Peyer's patch (tissue), 4 donors: ENCODE results near the gene FBXO10.

Experiments
- POLR2A ChIP-seq, 2 donors: fragments of 450-650 bp; IDR thresholded peaks; one replicate each; pipeline ENCODE4 v1.5.1; 2017; ENCODE audit warnings: antibody characterized with exemption in 2 of 2, mild to moderate bottlenecking in 2 of 2, moderate library complexity in 2 of 2
- TF ChIP-seq, protein P1 (sequence below), 6 experiments: fragments of 450-650 bp in 4 of 6; fragments of 200-600 bp in 2 of 6; sonication (generic) in 1 of 6; IDR thresholded peaks; one replicate each; pipeline ENCODE4 v1.5.1; 2017 to 2019; ENCODE audit warnings: antibody characterized with exemption in 6 of 6, mild to moderate bottlenecking in 3 of 6, moderate library complexity in 1 of 6

DNA sequence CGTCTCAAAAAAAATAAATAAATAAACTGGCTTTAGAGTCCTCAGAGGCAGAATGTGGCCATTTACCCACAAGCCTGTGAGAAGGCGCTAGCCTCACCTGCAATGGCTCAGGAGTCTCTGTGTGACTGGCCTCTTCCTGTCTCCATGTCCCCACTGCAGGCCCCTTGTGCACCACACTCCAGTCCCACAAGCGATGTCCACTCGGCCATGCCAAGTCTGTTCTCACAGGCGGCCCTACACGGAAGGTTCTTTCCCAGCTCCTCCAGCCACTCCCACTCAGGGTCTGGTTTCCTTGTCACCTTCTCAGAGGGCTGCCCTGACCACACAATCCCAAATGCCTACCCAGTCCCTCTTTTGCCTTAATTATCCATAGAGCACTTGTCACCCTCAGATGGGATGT, 52.3 kb downstream of the FBXO10 start:
- TF ChIP-seq, protein P1, sequence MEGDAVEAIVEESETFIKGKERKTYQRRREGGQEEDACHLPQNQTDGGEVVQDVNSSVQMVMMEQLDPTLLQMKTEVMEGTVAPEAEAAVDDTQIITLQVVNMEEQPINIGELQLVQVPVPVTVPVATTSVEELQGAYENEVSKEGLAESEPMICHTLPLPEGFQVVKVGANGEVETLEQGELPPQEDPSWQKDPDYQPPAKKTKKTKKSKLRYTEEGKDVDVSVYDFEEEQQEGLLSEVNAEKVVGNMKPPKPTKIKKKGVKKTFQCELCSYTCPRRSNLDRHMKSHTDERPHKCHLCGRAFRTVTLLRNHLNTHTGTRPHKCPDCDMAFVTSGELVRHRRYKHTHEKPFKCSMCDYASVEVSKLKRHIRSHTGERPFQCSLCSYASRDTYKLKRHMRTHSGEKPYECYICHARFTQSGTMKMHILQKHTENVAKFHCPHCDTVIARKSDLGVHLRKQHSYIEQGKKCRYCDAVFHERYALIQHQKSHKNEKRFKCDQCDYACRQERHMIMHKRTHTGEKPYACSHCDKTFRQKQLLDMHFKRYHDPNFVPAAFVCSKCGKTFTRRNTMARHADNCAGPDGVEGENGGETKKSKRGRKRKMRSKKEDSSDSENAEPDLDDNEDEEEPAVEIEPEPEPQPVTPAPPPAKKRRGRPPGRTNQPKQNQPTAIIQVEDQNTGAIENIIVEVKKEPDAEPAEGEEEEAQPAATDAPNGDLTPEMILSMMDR (IDR thresholded peaks at IDR 0.05): no peak
- no peak for TF ChIP-seq POLR2A (IDR thresholded peaks at IDR 0.05)
